Skeletal muscle tissue (tissue), 4 donors: ENCODE measurements around the gene KLHL33. TPM values are rescaled to one million over a fixed set of nuclear protein-coding genes. Genes with fewer than 3 reads are reported as not detected.
"Not testable (repeated sequence)": the region's sequence is repeated elsewhere in the genome, so short reads cannot be mapped to it uniquely, and the experiment has no call there.

Source experiments
- H3K27ac ChIP-seq: one replicate; pipeline ENCODE4 v1.7.0; 2013; ENCODE audit warnings: mild to moderate bottlenecking, low read depth, low read length, inconsistent platforms
- H3K27me3 ChIP-seq, 3 donors: one replicate each; pipeline ENCODE4 v1.7.0; 2013; ENCODE audit warnings: low read length in 3 of 3; ENCODE audit not compliant: control insufficient read depth in 3 of 3, insufficient read depth in 3 of 3
- H3K36me3 ChIP-seq, 3 donors: one replicate each; pipeline ENCODE4 v1.7.0; 2013; ENCODE audit warnings: low read length in 3 of 3; ENCODE audit not compliant: control insufficient read depth in 3 of 3, insufficient read depth in 3 of 3
- H3K4me1 ChIP-seq, 3 donors: one replicate each; pipeline ENCODE4 v1.7.0; 2013; ENCODE audit warnings: low read length in 3 of 3, mild to moderate bottlenecking in 3 of 3; ENCODE audit not compliant: control insufficient read depth in 3 of 3, insufficient read depth in 3 of 3
- H3K4me3 ChIP-seq, 3 donors: one replicate each; pipeline ENCODE4 v1.7.0; 2013; ENCODE audit warnings: low read length in 3 of 3
- H3K9ac ChIP-seq, 3 donors: one replicate each; pipeline ENCODE4 v1.7.0; 2013; ENCODE audit warnings: low read length in 3 of 3, mild to moderate bottlenecking in 3 of 3, moderate library complexity in 2 of 3, low read depth in 1 of 3
- H3K9me3 ChIP-seq, 3 donors: one replicate each; pipeline ENCODE4 v1.7.0; 2013; ENCODE audit warnings: low read length in 3 of 3; ENCODE audit not compliant: control insufficient read depth in 3 of 3
- total RNA-seq: library from RNA; depleted of rRNA; stranded (reverse); fragments of >200 nt; gene quantifications from one replicate; pipeline ENCODE4 v1.2.3, GENCODE V29; 2014
- donor health status: Osteomylitis.

Gene KLHL33
- total RNA-seq, 1 donor from 2014 or later, result 2.1 TPM

DNA sequence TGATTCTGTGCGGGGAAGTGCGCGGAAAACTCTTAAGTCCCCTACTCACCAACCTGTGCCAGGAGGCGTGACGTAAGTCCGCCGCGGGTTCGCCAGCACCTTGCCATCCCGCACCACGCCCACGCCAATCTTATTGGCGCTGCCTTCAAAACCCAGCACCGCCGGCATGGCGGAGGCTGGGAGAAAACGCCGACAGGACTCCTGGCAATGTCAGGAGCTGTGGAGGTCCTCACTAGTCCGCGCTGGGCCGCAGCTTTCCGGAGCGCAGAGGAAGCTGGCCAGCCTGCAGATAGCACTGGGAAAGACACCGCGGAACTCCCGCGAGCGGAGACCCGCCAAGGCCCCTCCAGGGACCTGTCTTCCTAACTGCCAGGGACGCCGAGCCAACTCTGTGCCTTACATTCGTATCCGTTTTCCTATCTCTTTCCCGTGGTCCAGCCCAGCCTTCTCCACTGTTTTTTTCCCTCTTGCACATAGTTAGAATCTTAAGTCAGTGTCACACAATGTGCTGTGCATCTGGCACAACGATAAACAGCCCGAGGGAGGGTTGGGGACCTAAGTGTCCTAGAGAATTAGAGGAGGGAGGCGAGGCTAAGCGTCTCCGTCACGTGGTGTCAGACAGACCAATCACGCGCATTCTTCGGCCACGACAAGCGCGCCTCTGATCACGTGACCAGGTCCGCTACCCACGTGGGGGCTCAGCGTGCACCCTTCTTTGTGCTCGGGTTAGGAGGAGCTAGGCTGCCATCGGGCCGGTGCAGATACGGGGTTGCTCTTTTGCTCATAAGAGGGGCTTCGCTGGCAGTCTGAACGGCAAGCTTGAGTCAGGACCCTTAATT, 18.8 kb upstream of the KLHL33 start, which contains the start of the genes APEX1 and OSGEP:
Gene APEX1, plus strand, starts transcription at position 711 of the 839 bp plus-strand sequence. CDS start 420 bp downstream, outside the sequence.
Gene OSGEP, minus strand, starts transcription at position 297 of the 839 bp plus-strand sequence. Its CDS starts 129 bp downstream, at position 168.
- peak within 1 kb of the TSS; percentile 77 to 97 (median 96) for H3K9ac ChIP-seq
- peaks cover 19 to 49% (median 24%) of the 10 kb centered on the region in 3 donors for H3K4me1 ChIP-seq
- H3K27me3 ChIP-seq, result no peaks in the 10 kb centered on the region
- no peaks in the 10 kb centered on the region for H3K9me3 ChIP-seq
- H3K4me3 ChIP-seq, result peak within 1 kb of the TSS; percentile 91 to 99 (median 98)
- peaks cover 45 to 56% (median 50%) of the 10 kb centered on the region in 3 donors for H3K36me3 ChIP-seq
- H3K27ac ChIP-seq, result peak within 1 kb of the TSS; percentile 95

DNA sequence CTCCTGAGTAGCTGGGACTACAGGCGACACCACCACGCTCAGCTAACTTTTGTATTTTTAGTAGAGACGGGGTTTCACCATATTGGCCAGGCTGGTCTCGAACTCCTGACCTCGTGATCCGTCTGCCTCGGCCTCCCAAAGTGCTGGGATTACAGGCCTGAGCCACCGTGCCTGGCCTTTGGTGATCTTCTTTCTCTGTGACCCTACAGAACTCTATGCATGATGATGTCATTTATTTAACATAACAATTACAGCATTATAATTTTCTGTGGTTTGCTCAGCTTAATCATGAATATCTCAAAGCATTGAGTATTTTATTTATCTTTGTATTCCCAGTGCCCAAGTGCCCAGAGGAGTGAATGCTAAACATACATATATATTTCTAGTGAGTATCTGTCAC, 16.9 kb upstream of the KLHL33 start:
- H3K9me3 ChIP-seq, H3K27ac ChIP-seq, H3K4me3 ChIP-seq, H3K27me3 ChIP-seq, H3K9ac ChIP-seq: not testable (repeated sequence)
- peaks cover 13 to 39% (median 22%) of the 10 kb centered on the region in 3 donors for H3K4me1 ChIP-seq
- H3K36me3 ChIP-seq, result peaks cover 45 to 57% (median 53%) of the 10 kb centered on the region in 3 donors

DNA sequence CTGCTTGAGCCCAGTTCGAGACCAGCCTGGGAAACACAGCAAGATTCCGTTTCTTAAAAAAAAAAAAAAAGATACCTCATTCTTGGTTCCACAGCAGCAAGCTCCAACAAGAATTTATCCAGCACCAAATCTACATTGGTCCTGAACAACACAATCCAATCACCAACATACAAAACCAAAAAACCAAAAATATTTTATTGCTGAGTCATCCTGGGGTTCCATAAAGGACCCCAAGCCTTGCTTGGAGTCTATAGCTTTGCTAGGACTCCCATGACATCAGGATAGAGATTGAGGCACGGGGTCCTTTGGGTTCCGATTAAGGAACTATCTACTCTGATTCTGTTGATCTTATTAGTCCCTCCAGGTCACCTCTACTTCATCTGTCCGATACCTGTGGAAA, 10.9 kb upstream of the KLHL33 start:
- Histone ChIP-seq H3K9ac (no peak overlapping the region), H3K36me3 (peaks cover 48 to 59% (median 53%) of the 10 kb centered on the region in 3 donors), H3K27ac (no peak overlapping the region), H3K4me3 (no peak overlapping the region), H3K9me3 (no peaks in the 10 kb centered on the region), H3K27me3 (no peaks in the 10 kb centered on the region), H3K4me1 (no peaks in the 10 kb centered on the region)

DNA sequence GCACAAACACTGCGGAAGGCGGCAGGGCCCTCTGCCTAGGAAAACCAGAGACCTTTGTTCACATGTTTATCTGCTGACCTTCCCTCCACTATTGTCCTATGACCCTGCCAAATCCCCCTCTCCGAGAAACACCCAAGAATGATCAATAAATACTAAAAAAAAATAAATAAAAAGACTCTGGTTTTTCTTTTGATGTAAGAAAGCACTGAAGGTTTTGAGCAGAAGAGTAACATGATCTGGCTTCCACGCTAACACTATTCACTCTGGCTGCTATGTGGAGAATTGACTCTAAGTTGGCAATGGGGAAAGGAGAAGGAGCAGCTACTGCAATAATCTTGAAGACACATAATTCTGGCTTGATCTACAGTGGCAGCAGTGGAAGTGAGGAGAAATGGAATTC, 7.7 kb upstream of the KLHL33 start:
- H3K27me3 ChIP-seq, H3K4me3 ChIP-seq, H3K9me3 ChIP-seq, H3K9ac ChIP-seq, H3K27ac ChIP-seq, H3K4me1 ChIP-seq: not testable (repeated sequence)
- H3K36me3 ChIP-seq, result peaks cover 28 to 34% (median 30%) of the 10 kb centered on the region in 3 donors

DNA sequence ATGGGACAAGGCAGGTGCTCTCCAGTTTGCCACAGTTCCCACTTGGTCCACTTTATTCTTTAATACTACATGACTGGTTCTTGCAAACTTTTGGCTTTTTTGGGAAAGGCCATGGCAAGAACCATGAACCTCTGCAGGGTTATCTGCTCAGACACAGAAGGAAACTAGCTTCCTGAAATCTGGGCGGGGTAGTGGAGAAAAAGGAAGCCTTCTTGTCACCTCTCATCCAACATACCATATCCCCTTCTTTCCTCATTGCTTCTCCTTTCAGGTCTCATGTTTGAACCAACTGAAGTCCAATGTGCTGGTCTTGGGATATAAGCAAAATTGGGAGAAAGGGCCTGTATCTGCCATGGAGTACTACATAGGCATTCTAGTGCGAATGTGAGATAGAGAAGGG, 5.5 kb upstream of the KLHL33 start:
- H3K27ac ChIP-seq, result no peak overlapping the region
- peaks cover 5 to 8% (median 6%) of the 10 kb centered on the region in 3 donors for H3K4me1 ChIP-seq
- H3K27me3 ChIP-seq, result no peaks in the 10 kb centered on the region
- no peak overlapping the region for H3K9ac ChIP-seq
- no peaks in the 10 kb centered on the region for H3K9me3 ChIP-seq
- H3K36me3 ChIP-seq, result peaks cover 8 to 13% (median 9%) of the 10 kb centered on the region in 3 donors
- no peak overlapping the region for H3K4me3 ChIP-seq

DNA sequence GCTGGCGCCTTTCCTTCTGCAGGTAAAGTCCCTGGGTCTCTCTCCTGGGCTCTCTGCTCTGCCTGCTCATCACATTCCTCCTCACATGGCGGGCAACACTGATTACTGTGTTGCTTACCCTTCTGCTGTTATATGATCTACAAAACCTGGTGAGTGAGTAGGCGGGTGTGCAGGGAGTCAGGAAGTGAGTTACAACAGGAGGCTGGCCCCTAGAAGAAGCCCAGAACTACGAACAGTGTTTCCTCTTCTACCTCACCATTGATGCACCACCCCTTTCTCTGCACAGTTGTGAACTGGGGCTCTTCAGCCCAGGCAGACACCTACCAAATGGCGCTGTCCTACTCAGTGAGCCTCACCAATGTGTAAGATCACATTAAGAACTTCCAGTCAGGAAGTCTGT, 4.9 kb upstream of the KLHL33 start:
- Histone ChIP-seq H3K4me3 (no peak overlapping the region), H3K9me3 (no peaks in the 10 kb centered on the region), H3K4me1 (peaks cover 9 to 14% (median 10%) of the 10 kb centered on the region in 3 donors)

DNA sequence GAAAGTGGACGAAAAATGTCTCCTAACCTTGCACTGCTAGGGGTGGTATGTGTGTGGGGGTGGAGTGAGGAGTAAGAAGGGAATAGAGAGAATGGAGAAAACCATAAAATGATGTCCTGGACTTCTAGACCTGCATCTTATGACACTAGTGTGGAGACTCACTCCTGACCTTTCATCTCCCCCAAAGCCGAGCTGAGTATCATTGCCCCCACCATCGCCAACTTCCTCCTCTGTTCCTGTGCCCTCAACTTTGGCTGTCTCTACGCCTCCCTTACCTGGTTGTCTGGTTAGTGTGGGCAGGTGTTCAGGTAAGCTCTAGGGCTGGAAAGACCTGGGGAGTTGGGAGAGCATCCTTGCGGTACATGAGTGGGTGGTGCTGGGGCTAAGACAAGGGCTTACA, 4.5 kb upstream of the KLHL33 start:
- Histone ChIP-seq H3K27ac (no peak overlapping the region), H3K36me3 (peaks cover 0 to 3% (median 2%) of the 10 kb centered on the region in 3 donors), H3K9ac (no peak overlapping the region), H3K9me3 (no peaks in the 10 kb centered on the region), H3K4me1 (peaks cover 13 to 18% (median 14%) of the 10 kb centered on the region in 3 donors), H3K4me3 (no peak overlapping the region), H3K27me3 (no peaks in the 10 kb centered on the region)

More for the DNA sequence above, 4.9 kb upstream of the KLHL33 start:
- Histone ChIP-seq H3K27ac (no peak overlapping the region), H3K9ac (no peak overlapping the region), H3K36me3 (peaks cover 2 to 7% (median 6%) of the 10 kb centered on the region in 3 donors), H3K27me3 (no peaks in the 10 kb centered on the region)

DNA sequence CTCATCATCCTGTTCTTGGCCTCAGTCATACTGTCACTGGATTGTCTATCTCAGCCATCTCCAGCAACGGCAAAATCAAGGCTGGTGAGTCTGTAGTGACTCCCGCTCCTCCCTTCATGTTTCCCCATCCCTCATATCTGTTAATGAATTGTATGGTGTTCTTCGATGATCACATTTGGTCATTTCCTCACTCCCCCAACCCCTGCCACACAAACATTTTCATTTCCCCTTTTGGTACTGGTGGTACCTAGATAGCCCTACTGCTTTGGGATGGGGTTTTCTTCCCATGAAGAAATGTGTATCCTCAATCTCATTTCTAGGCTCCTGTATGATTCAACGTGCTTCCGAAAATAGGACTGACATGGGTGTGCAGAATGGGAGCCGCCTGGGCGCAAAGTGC, 2.7 kb upstream of the KLHL33 start:
- no peaks in the 10 kb centered on the region for H3K9me3 ChIP-seq

DNA sequence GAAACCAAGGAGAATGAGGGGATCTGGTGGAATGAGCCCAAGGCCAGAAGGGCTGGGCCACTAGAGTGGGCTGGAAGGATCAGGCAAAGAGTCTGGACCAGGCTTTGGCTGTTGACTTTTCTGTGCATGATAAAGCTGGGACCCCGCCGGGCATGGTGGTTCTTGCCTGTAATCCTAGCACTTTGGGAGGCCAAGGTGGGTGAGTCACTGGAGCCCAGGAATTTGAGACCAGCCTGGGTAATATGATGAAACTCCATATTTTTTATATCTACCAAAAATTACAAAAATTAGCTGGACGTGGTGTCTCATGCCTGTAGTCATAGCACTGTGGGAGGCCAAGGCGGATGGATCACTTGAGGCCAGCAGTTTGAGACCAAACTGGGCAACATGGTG, 393 bp upstream of the KLHL33 start:
- peaks cover 0 to 2% (median 2%) of the 10 kb centered on the region in 3 donors for H3K36me3 ChIP-seq
- H3K4me1 ChIP-seq, result peaks cover 32 to 48% (median 40%) of the 10 kb centered on the region in 3 donors
- H3K4me3 ChIP-seq, result peak overlapping the region in 2 of 3 donors; percentile 79 to 93
- peak overlapping the region; percentile 79 for H3K27ac ChIP-seq
- H3K9me3 ChIP-seq, result no peaks in the 10 kb centered on the region
- peak overlapping the region in 2 of 3 donors; percentile 83 to 97 for H3K9ac ChIP-seq
- H3K27me3 ChIP-seq, result no peaks in the 10 kb centered on the region

More for the DNA sequence above, 2.7 kb upstream of the KLHL33 start:
- H3K9ac ChIP-seq, result no peak overlapping the region
- H3K36me3 ChIP-seq, result peaks cover 0 to 2% (median 0%) of the 10 kb centered on the region in 3 donors
- H3K27ac ChIP-seq, result no peak overlapping the region
- H3K27me3 ChIP-seq, result no peaks in the 10 kb centered on the region
- H3K4me1 ChIP-seq, result peaks cover 24 to 34% (median 26%) of the 10 kb centered on the region in 3 donors
- H3K4me3 ChIP-seq, result no peak overlapping the region
